Peyer's patch (tissue), 4 donors: ENCODE data around the gene C9orf72.

Source experiments
- POLR2A ChIP-seq, 2 donors: fragments of 450-650 bp; IDR thresholded peaks; one replicate each; pipeline ENCODE4 v1.5.1; 2017; ENCODE audit warnings: antibody characterized with exemption in 2 of 2, mild to moderate bottlenecking in 2 of 2, moderate library complexity in 2 of 2
- TF ChIP-seq, protein P1 (sequence below), 6 experiments: fragments of 450-650 bp in 4 of 6; fragments of 200-600 bp in 2 of 6; sonication (generic) in 1 of 6; IDR thresholded peaks; one replicate each; pipeline ENCODE4 v1.5.1; 2017 to 2019; ENCODE audit warnings: antibody characterized with exemption in 6 of 6, mild to moderate bottlenecking in 3 of 6, moderate library complexity in 1 of 6

DNA sequence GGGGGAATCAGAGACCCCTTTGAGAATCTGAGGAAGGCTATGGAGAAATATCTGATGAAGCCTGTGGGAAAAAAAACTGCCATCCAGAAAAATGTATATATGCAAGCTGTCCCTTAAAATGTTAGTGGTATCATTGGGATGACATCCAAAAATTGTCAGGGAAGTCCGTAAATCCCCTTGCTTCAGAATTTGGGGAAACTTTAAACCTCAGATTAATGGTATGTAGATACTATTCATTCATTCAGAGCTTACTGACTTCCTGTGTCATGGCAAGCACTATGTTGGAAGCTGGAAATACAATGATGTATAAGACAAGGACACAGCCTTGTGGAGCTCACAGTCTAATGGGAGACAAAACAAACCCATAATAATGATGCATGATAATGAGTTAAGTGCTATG lies 32.8 kb downstream of the C9orf72 start:
- TF ChIP-seq, protein P1, sequence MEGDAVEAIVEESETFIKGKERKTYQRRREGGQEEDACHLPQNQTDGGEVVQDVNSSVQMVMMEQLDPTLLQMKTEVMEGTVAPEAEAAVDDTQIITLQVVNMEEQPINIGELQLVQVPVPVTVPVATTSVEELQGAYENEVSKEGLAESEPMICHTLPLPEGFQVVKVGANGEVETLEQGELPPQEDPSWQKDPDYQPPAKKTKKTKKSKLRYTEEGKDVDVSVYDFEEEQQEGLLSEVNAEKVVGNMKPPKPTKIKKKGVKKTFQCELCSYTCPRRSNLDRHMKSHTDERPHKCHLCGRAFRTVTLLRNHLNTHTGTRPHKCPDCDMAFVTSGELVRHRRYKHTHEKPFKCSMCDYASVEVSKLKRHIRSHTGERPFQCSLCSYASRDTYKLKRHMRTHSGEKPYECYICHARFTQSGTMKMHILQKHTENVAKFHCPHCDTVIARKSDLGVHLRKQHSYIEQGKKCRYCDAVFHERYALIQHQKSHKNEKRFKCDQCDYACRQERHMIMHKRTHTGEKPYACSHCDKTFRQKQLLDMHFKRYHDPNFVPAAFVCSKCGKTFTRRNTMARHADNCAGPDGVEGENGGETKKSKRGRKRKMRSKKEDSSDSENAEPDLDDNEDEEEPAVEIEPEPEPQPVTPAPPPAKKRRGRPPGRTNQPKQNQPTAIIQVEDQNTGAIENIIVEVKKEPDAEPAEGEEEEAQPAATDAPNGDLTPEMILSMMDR (IDR thresholded peaks at IDR 0.05): no peak
- no peak for TF ChIP-seq POLR2A (IDR thresholded peaks at IDR 0.05)
